HUES64 (cell line): ENCODE results near the gene SCIMP. TPM values are rescaled to one million over a fixed set of nuclear protein-coding genes. Genes with fewer than 3 reads are reported as not detected.
A peak's percentile ranks its signal among the peaks of the same experiment; 100 is the strongest.

ENCODE experiments used
- H3K27ac ChIP-seq: 2 replicates; pipeline ENCODE4 v1.7.0; 2013; ENCODE audit warnings: low read depth, low read length, inconsistent platforms
- H3K27me3 ChIP-seq: 2 replicates; pipeline ENCODE4 v1.6.1; 2013; ENCODE audit warnings: mild to moderate bottlenecking, low read length; ENCODE audit not compliant: insufficient read depth
- H3K36me3 ChIP-seq: 2 replicates; pipeline ENCODE4 v1.6.1; 2013; ENCODE audit warnings: mild to moderate bottlenecking, low read length; ENCODE audit not compliant: insufficient read depth
- H3K4me1 ChIP-seq: 2 replicates; pipeline ENCODE4 v1.6.1; 2013; ENCODE audit warnings: mild to moderate bottlenecking, low read length, moderate library complexity; ENCODE audit not compliant: insufficient read depth
- H3K4me3 ChIP-seq: 2 replicates; pipeline ENCODE4 v1.5.1; 2013; ENCODE audit warnings: mild to moderate bottlenecking, low read length, moderate library complexity
- H3K9ac ChIP-seq: 2 replicates; pipeline ENCODE4 v1.6.1; 2013; ENCODE audit warnings: mild to moderate bottlenecking, low read depth, low read length
- H3K9me3 ChIP-seq: 2 replicates; pipeline ENCODE4 v1.6.1; 2013; ENCODE audit warnings: low read depth, low read length; ENCODE audit not compliant: insufficient read depth
- WGBS: fragments of 150-250, 120-280 bp; methylation state at CpG from one replicate; pipeline ENCODE4 v1.1.7; 2013; ENCODE audit warnings: missing lambda C conversion rate; 5-methylcytosine and 5-hydroxymethylcytosine counted together
- polyA plus RNA-seq, 2 experiments: library from polyadenylated mRNA; stranded (reverse); fragments of 50-300 nt; gene quantifications; one replicate each; pipeline ENCODE4 v1.2.3, GENCODE V29; 2013

SCIMP gene
- polyA plus RNA-seq (2013, experiment 1 of 2): not detected
- not detected for polyA plus RNA-seq (2013, experiment 2 of 2)

DNA sequence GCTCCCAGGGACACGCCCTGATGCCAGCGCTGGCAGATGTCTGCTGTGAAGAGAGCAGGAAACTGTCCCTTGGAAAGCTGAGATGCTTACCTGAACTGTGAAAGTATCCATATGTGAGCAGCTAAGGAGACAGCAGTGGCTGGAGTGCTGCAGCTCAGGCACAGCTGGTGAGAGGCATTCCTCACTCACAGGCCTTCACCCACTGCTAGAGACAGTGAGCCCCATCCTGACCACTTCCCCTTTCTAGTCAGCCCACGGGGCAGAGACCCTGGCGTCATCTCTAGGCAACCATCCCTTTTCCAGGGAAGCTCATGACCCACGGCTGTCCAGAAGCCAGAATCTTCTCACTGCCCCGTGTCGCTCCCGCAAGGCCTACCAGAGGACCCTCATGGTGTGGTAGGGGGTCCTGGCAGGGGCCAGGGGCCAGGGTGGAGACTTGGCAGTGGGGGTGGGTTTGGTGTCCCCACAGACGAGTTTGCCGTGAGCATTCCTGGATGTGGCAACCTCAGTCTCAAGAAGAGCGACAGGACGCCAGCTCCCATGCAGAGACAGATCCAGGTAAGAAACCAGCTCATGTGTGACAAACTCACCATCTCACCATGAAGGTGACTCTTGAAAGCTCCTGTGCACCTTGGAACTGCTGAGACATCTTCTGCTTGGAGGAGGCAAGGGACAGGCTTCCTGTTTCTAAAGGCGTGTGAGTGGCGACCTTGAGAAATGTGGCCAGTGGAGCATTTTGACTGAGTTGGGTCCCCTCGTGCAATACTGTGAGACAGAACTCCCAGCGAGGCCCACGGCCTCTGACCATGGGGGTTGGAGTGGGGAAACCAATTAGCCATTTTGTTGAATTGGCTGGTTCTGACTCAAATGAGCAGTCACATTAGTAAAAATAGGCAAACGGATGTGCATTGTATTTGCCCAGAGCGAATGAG is at the start of gene SCIMP:
TSS of gene SCIMP (minus strand) at position 216 of the 932 bp plus-strand sequence. CDS start at position 111, 105 bp downstream.
- Histone ChIP-seq H3K36me3 (no peaks in the 10 kb centered on the region), H3K9ac (no peak within 1 kb of the TSS), H3K27me3 (no peaks in the 10 kb centered on the region), H3K4me1 (no peaks in the 10 kb centered on the region), H3K27ac (no peak within 1 kb of the TSS), H3K9me3 (no peaks in the 10 kb centered on the region), H3K4me3 (no peak within 1 kb of the TSS)
- 95% methylated on average over 19 of the region's 19 CpGs for WGBS

DNA sequence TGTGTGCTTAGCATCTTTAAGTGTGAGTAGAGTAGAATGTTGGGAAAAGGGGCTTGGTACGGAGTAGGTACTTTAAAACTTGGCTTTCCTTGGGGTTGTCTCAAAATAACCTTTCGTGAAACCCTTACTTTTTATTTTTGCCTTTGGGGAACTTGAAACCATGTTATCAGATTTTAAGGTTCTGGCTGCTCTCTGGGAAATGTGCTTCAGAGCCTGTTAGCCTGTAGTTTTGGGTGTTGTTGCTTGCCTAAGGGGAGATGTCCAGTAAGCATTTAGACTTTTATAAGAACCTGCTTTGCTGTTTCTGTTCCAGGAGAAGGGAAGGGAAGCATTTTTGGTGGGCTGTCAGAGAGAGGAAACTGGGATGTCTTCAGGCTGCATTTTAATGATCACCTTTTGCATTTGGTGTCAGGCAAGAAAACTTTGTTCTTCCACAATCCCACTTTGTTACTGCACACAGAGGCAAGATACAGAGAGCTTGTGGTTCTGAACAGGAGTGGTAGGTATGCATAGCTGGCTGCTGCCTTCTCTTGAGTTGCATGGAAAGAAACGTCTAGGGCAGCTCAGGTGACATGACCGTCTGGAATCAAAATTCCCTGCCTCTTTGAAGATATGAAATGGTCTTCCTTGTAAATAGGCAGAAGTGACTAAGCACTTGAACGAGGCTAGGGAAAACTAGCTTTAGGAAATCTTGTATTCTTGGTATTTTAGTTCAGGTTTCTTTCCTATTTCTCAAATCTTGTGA is 49.1 kb upstream of the SCIMP start:
- Histone ChIP-seq H3K4me3 (peak overlapping the region; percentile 93), H3K9ac (no peak overlapping the region), H3K27ac (no peak overlapping the region), H3K4me1 (peaks cover 26% of the 10 kb centered on the region), H3K27me3 (0 out of 2 replicates have a peak, but pooled peaks cover 4% of the 10 kb centered on the region), H3K9me3 (no peaks in the 10 kb centered on the region), H3K36me3 (no peaks in the 10 kb centered on the region; the same call in 1 of the 2 replicates)
- WGBS: 66% methylated on average over 5 of the region's 5 CpGs

DNA sequence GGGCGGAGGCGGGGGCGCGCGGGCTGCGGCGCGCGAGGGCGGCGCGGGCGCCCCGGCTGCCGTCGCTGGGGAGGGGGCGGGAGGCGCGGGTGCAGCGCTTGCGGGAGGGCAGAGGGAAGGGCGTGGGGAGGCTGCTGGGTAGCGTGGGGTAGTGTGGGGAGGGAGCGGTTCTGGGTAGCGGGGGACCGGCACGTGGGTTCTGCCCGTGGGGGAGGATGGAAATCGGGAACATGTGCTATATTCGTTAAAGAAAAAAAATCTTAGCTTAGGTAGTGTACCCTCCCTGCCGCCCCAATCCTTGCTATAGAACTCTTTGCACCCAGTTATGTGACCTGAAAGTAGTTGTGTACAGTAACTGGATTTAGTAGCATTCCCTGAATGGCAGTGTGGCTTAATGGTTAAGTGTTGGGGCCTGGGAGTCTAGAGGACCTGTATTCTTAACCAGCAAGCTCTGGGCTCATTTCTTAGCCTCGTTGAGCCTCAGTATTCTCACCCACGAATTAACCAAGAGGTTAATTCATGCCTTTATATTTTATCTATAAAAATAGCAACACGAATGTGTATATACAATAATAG is 48.1 kb upstream of the SCIMP start:
- Histone ChIP-seq H3K27ac (no peak overlapping the region), H3K4me3 (peak overlapping the region; percentile 93), H3K9ac (peak overlapping the region; percentile 81), H3K36me3 (no peaks in the 10 kb centered on the region; the same call in 1 of the 2 replicates), H3K4me1 (peaks cover 18% of the 10 kb centered on the region), H3K27me3 (0 out of 2 replicates have a peak, but pooled peaks cover 4% of the 10 kb centered on the region), H3K9me3 (no peaks in the 10 kb centered on the region)
- 4% methylated on average over 32 of the region's 34 CpGs for WGBS

DNA sequence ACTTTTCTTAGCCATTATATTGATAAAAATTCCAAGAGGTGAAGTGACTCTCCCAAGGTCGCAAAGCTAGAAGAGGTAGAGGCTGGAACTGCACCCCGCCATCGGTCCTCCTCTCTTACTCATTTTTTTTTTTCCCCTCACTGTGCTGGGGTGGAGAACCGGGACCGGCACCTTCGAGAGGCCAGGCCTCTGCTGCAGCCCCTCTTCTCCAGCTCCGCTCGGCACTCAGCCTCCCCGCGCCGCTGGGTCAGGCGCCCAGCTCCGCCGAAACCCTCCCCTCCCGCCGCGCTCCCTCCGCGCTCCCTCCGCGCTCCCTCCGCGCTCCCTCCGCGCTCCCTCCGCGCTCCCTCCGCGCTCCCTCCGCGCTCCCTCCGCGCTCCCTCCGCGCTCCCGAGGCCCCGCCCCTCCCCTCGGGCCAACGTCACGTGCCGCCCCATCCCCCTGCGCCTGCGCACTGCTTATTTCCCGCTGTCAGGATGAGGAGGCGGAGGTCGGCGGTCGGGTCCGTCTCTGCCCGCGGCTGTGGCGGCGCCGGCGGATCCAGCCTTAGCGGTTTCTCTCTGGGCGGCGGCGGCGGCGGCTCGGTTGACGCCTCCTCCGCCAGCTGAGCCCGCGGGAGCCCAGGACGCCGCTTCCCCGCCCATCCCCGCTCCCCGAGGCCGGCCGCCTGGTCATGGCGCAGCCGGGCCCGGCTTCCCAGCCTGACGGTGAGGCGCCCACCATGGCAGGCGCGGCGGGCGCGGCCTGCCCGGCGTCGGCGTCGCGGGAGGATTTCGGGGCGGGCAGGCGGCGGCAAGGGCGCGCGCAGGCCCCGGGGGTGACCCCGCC is 47.4 kb upstream of the SCIMP start, which contains the start of gene RABEP1:
TSS of gene RABEP1 (plus strand) at position 471 of the 828 bp plus-strand sequence. CDS start at position 674, 203 bp downstream.
- Histone ChIP-seq H3K27me3 (0 out of 2 replicates have a peak, but pooled peaks cover 4% of the 10 kb centered on the region), H3K9me3 (no peaks in the 10 kb centered on the region), H3K36me3 (no peaks in the 10 kb centered on the region; the same call in 1 of the 2 replicates), H3K4me3 (peak within 1 kb of the TSS; percentile 93), H3K9ac (peak within 1 kb of the TSS; percentile 81), H3K27ac (peak within 1 kb of the TSS; percentile 86; the same call in 1 of the 2 replicates), H3K4me1 (peaks cover 18% of the 10 kb centered on the region)
- whole genome bisulfite sequencing: under 1% methylated on average over 98 of the region's 98 CpGs

DNA sequence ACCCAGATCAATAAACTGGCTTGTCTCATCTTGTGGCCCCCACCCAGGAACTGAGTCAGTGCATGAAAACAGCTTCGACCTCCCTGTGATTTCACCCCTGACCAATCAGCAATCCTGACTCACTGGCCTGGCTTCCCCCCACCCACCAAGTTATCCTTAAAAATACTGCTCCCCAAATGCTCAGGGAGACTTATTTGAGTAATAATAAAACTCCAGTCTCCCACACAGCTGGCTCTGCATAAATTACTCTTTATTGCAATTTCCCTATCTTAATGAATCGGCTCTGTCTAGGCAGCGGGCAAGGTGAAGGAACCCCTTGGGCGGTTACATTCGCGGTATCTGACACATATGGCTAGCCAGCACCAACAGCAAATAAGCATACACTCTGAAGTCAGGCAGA is 37.7 kb upstream of the SCIMP start:
- H3K9ac ChIP-seq: no peak overlapping the region
- no peaks in the 10 kb centered on the region for H3K9me3 ChIP-seq
- no peaks in the 10 kb centered on the region for H3K36me3 ChIP-seq
- no peaks in the 10 kb centered on the region for H3K27me3 ChIP-seq
- 95% methylated on average over 6 of the region's 6 CpGs for WGBS
- H3K4me1 ChIP-seq: no peaks in the 10 kb centered on the region
- no peak overlapping the region for H3K4me3 ChIP-seq
- H3K27ac ChIP-seq: no peak overlapping the region

DNA sequence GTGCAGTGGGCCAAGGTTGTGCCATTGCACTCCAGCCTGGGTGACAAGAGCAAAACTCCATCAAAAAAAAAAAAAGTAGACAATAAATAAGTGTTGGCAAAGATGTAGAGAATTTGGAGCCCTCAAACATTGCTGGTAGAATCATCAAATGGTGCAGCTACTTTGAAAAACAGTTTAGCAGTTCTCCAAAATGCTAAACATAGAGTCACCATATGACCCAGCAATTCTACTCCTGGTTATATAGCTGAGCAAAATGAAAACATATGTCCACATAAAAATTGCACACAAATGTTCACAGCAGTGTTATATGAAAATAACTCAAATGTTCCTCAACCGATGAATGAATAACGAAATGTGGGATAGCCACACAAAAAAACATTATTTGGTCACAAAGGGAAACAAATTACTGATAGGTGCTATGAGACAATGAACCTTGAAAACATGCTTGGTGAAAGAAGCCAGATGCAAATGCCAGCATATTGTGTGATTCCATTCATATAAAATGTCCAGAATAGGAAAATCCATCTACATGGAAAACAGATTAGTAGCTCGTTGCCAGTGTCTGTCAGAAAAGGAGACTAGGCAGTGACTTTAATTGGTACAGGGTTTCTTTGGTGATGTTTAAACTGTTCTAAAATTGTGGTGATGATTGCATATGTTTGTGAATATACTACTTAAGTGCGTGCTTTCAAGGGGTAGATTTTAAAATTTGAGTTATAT is 34.7 kb upstream of the SCIMP start:
- H3K9ac ChIP-seq: no peak overlapping the region
- WGBS: 93% methylated on average over 3 of the region's 4 CpGs

DNA sequence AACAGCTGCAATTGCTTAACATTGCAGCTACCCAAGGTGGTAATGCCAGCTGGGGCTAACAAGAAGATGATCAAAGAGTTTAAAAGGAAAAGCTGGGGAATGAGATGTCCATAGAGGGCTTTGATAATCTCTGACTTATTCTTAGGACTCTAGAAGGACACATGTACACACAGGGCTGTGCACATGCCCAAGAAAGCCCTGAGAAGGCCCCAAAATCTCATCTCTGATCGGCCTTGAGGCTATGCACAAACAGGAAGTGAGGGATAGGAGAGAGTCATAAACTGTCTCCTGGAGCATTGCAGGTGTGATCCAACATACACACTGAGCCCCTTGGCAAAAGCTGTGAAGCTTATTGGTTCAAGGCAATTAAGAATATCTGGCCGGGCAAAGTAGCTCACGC is 30.2 kb upstream of the SCIMP start:
- Histone ChIP-seq H3K36me3 (no peaks in the 10 kb centered on the region), H3K27me3 (no peaks in the 10 kb centered on the region), H3K4me3 (no peak overlapping the region), H3K4me1 (no peaks in the 10 kb centered on the region), H3K9ac (no peak overlapping the region), H3K9me3 (no peaks in the 10 kb centered on the region), H3K27ac (no peak overlapping the region)
- WGBS: 93% methylated on average over 3 of the region's 3 CpGs

More for the DNA sequence above, 34.7 kb upstream of the SCIMP start:
- H3K4me3 ChIP-seq: no peak overlapping the region
- no peaks in the 10 kb centered on the region for H3K36me3 ChIP-seq
- H3K9me3 ChIP-seq: no peaks in the 10 kb centered on the region
- no peaks in the 10 kb centered on the region for H3K27me3 ChIP-seq
- no peaks in the 10 kb centered on the region for H3K4me1 ChIP-seq
- H3K27ac ChIP-seq: no peak overlapping the region

DNA sequence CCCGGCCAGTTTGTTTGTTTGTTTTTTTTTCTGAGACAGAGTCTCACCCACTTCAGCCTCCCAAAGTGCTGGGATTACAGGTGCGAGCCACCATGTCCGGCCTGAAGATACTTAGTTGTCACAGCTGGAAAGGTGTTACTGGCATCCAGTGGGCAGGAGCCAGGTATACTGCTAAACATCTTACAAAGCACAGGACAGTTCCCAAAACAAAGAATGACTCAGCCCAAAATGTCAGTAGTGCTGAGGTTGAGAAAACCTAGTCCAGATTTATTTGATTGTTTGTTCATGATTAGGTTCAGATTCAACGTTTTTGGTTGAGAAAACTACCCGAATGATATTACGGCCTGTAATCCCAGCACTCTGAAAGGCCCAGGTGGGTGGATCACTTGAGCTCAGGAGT is 28.8 kb upstream of the SCIMP start:
- WGBS: 94% methylated on average over 6 of the region's 6 CpGs

DNA sequence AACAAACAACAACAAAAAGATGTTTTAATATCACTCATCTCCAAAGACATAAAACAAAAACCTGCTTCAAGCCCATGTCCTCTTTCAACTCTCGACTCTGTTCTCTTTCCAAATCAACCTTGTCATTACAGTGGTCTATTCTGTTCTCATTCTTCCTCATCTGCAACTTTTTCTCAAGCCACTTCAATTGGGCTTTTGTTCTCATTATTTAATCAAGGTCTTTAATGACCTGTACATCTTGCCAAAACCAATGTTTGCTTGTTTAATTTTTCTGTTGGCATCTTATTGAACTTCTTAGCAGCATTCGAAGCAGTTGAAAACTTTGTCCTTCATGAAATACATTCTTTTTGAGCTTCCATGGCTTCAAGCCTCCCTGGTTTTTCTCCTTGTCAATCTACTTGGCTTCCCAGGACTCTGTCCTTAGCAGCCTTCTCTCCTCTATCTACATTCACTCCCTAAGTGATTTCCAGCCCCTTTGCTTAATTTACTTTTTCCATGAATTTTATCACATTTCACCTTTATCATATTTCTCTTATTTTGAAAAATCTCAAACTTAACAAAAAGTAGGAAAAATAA is 27.8 kb upstream of the SCIMP start:
- Histone ChIP-seq H3K36me3 (no peaks in the 10 kb centered on the region), H3K9ac (no peak overlapping the region), H3K4me1 (no peaks in the 10 kb centered on the region), H3K4me3 (no peak overlapping the region), H3K27ac (no peak overlapping the region), H3K27me3 (no peaks in the 10 kb centered on the region), H3K9me3 (no peaks in the 10 kb centered on the region)
- WGBS: 87% methylated on average over 2 of the region's 2 CpGs

More for the DNA sequence above, 28.8 kb upstream of the SCIMP start:
- H3K36me3 ChIP-seq: no peaks in the 10 kb centered on the region
- H3K9me3 ChIP-seq: no peaks in the 10 kb centered on the region
- no peak overlapping the region for H3K27ac ChIP-seq
- no peak overlapping the region for H3K9ac ChIP-seq
- no peak overlapping the region for H3K4me3 ChIP-seq
- H3K27me3 ChIP-seq: no peaks in the 10 kb centered on the region
- no peaks in the 10 kb centered on the region for H3K4me1 ChIP-seq
